GM10248 (cell line): ENCODE data around the gene RNF157.
A peak's percentile ranks its signal among the peaks of the same experiment; 100 is the strongest.

Source experiments
- CTCF ChIA-PET: fragments of 300-600 bp; sonication (Branson Sonifier 250); formaldehyde crosslinking; extraction: SDS; loops from one replicate; lab custom pipeline; 2021; ENCODE audit warnings: antibody characterized with exemption; lab: Yijun Ruan, JAX
- POLR2A ChIA-PET: fragments of 350-650 bp; sonication (Branson Sonifier 250); formaldehyde crosslinking; extraction: SDS; loops from one replicate; lab custom pipeline; 2020; ENCODE audit warnings: antibody characterized with exemption; lab: Yijun Ruan, JAX
- DNase-seq: peaks from one replicate; pipeline ENCODE4 v3.0.0; 2012; ENCODE audit errors: extremely low spot score
- CTCF ChIP-seq: IDR thresholded peaks from 2 replicates; pipeline ENCODE4 v1.5.1; 2012; ENCODE audit warnings: mild to moderate bottlenecking, low read depth; ENCODE audit errors: extremely low read depth, missing control alignments, control extremely low read depth

RNF157 gene

GRCh38 chr17:76184290-76184689 is 56.0 kb downstream of the RNF157 start:
- POLR2A ChIA-PET, result interaction anchor here (1.2 kb wide), 1 partner anchor 84 kb away, joined by 5 read pairs; no protein-coding TSS in a partner anchor

GRCh38 chr17:76182016-76182764 is 58.1 kb downstream of the RNF157 start:
- peak; percentile 91 for TF ChIP-seq CTCF
- ChIA-PET POLR2A (no interaction called here), CTCF (interaction anchor here (0.6 to 5.8 kb wide), 51 partner anchors 10 to 262 kb away, joined by 3 to 76 read pairs (median 5); partner anchors contain the start of gene RNF157)
- peak; percentile 83 for DNase-seq

More at GRCh38 chr17:76184290-76184689, 56.0 kb downstream of the RNF157 start:
- no peak for TF ChIP-seq CTCF
- DNase-seq, result no peak
- CTCF ChIA-PET, result interaction anchor here (1.1 to 5.8 kb wide), 7 partner anchors 8 to 95 kb away, joined by 3 to 58 read pairs (median 9); no protein-coding TSS in a partner anchor

- ChIA-PET POLR2A (interaction anchor here (0.6 kb wide), 1 partner anchor 90 kb away, joined by 3 read pairs; no protein-coding TSS in a partner anchor), CTCF (interaction anchor here (0.8 to 5.8 kb wide), 25 partner anchors 9 to 274 kb away, joined by 3 to 76 read pairs (median 5); partner anchors contain the start of gene EXOC7)
- TF ChIP-seq CTCF, result no peak
- DNase-seq, result peak; percentile 43
Measured at GRCh38 chr17:76179496-76180467, 60.5 kb downstream of the RNF157 start.

- no peak for TF ChIP-seq CTCF
- no peak for DNase-seq
- CTCF ChIA-PET, result interaction anchor here (0.9 to 5.4 kb wide), 9 partner anchors 9 to 208 kb away, joined by 3 to 76 read pairs (median 5); no protein-coding TSS in a partner anchor
- POLR2A ChIA-PET, result interaction anchor here (1.2 kb wide), 1 partner anchor 92 kb away, joined by 3 read pairs; no protein-coding TSS in a partner anchor
Measured at GRCh38 chr17:76178124-76178523, 62.2 kb downstream of the RNF157 start.

- TF ChIP-seq CTCF, result no peak
- ChIA-PET CTCF (interaction anchor here (0.8 to 5.4 kb wide), 7 partner anchors 8 to 96 kb away, joined by 3 to 76 read pairs (median 4); no protein-coding TSS in a partner anchor), POLR2A (interaction anchor here (1.2 kb wide), 1 partner anchor 93 kb away, joined by 3 read pairs; no protein-coding TSS in a partner anchor)
- no peak for DNase-seq
Measured at GRCh38 chr17:76176701-76177574, 63.4 kb downstream of the RNF157 start.
